Loucy (cell line): ENCODE results near the gene PIGR.

Experiments
- CTCF ChIP-seq: fragments of 200-600 bp; sonication (generic); conservative IDR thresholded peaks from 2 replicates; pipeline ENCODE4 v1.5.1; 2014; ENCODE audit warnings: mild to moderate bottlenecking, antibody characterized with exemption, low read length
- EZH2phosphoT487 ChIP-seq: fragments of 200-600 bp; IDR thresholded peaks from 2 replicates; pipeline ENCODE4 v1.6.1; 2018; ENCODE audit warnings: antibody characterized with exemption, mild to moderate bottlenecking, moderate library complexity, borderline replicate concordance

- TF ChIP-seq CTCF = no peak
- TF ChIP-seq EZH2phosphoT487 = no peak
Measured at GRCh38 chr1:206908038-206908437, 38.2 kb downstream of the PIGR start.
